ENCODE results near the gene HECTD4.
"Not testable (repeated sequence)": the region's sequence is repeated elsewhere in the genome, so short reads cannot be mapped to it uniquely, and the experiment has no call there.

Gene HECTD4

DNA sequence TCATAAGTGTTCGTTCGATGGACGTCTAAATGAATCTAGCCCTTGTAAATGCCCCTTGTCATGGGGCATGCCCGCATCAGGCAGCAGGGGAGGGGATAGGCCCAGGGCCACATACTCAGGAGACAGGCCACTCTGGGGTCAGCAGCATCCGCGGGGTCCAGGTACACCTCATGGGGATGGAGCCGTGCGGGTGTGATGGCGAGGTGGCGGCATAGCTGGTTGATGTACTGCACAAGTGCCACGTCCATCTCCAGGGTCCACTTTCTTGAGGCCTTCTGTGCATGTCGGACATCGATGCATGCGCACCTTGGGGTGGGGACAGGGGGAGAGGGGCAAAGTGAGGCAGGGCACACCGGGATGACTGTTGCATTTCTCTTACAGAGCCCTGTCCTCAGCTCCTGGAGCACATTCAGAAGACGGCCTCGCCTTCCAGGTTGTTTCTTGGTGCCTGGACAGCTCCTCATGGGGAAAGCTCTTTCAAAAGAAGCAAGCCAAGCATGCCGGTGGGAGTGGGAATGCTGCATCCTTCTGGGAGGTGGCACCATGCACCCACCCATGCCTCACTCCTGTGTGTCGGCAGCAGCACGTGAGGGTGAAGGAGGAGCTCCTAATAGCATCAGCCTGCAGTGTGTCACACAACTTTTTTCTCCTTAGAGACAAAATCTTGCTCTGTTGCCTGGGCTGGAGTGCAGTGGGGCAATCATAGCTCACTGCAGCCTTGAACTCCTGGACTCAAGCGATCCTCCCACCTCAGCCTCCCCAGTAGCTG is 209.5 kb downstream of the HECTD4 start:
- DNase-seq, result no peak

GRCh38 chr12:112170971-112171596 is 211.1 kb downstream of the HECTD4 start:
- DNase-seq, result no peak

GRCh38 chr12:112170376-112170775 is 211.9 kb downstream of the HECTD4 start:
- peak; percentile 39 for DNase-seq

DNA sequence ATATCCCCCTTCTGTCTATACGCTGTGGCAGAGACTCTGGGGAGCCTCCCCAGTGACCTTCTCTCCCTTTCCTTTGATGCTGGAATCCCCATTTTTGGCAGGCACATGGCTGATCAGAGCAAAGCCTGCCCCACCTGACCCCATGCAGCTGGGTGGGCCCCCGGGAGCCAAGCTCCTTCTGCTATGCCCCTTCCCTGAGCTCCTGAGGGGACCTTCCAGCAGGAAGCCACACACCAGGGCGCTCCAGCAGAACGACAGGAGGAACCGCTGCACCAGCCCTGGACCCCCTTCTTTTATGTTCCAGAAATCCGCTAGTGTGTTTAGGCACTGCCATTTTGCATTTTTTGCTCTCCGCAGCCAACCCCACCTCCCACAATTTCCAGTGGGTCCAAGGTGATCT is 212.3 kb downstream of the HECTD4 start:
- no peak for DNase-seq

GRCh38 chr12:112169161-112169872 is 212.9 kb downstream of the HECTD4 start:
- no peak for DNase-seq

- DNase-seq, result no peak
Measured at GRCh38 chr12:112168561-112168971, 213.7 kb downstream of the HECTD4 start.

DNA sequence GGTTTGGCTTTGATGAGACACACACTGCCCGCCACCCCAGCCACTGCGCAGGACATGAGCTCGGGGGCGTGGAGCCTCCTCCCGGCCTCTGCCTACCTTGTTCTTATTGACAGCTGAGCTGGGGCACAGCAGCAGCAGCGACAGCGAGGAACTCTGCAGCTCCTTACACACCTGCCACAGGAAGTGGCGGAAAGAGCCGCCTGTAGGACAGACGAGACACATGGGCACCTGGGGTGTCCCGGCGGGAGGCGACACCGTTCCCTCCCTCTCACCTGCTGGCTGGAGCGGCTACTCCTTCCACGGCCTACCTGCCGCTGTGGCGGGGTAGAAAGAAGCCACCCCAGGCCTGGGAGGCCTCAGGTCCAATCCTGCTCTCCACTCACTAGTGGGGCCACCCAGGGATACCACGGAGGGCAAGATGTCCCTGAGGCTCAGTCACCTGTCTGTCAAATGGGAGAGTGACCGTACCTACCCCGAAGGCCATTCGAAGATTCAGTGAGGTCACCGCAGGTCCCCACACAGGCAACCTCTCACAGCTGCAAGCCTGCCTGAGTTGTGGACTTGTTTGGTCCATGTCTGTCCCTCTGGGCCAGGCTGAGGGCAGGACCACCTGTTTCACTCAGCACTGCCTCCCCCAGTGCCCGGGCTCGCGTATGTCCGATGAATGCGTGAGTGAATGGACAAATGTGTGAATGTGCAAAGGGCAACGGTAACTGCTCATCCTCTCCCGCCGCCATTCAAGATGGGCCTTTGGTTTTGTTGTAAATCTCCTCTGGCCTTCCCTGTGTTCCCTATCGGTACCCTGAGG is 214.3 kb downstream of the HECTD4 start:
- no peak for DNase-seq

- DNase-seq, result no peak
Measured at GRCh38 chr12:112167031-112167461, 215.2 kb downstream of the HECTD4 start.

- no peak for DNase-seq
Measured at GRCh38 chr12:112166051-112167015, 215.9 kb downstream of the HECTD4 start.

DNA sequence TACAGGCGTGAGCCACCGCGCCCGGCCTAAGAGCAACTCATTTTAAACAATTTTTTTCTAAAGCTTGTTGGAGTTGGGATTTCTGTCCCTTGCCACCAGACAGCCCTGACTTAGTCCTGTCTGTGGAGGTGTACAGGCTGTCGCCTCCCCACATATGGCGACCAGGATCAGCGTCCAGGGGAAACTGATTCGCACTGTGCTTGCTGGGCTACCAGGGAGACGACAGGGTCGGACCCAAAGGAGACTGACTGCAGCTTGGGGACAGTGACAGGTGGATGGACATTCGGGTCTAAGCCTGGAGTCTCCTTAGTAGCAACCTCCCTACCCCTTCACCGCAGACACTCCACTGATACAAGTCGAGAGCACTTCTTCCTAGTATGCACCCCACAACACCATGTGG is 216.6 kb downstream of the HECTD4 start:
- DNase-seq, result no peak

DNA sequence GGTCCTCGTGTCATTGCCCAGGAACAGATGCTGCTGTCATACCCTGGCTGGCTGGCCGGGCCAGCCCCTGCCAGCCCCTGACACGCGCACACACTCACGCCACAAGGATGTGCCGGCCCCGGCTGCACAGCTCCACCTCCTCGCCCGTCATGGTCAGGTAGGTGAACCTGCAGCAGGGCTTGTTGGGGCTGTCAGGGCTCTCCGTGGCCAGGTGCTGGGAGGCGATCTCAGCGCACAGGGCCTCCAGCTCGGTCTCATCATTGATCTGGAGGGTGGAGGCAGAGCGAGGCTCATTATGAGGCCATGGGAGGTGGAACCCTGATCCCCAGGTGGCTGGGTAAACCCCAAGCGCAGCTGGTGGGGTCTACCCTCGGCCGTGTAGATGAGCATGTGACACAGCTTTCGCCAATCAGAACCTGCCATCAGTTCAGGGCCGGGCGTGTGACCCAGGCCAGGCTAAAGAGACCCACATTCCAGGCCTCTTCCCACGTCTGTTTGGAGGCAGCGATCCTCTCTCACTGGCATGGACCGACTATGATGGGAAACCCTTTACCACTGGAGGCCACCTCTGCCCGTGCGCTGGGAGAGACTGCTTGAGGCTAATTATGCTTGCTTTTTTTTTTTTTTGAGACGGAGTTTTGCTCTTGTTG is 218.1 kb downstream of the HECTD4 start:
- no peak for DNase-seq

- no peak for DNase-seq
Measured at GRCh38 chr12:112163471-112163991, 218.7 kb downstream of the HECTD4 start.

DNA sequence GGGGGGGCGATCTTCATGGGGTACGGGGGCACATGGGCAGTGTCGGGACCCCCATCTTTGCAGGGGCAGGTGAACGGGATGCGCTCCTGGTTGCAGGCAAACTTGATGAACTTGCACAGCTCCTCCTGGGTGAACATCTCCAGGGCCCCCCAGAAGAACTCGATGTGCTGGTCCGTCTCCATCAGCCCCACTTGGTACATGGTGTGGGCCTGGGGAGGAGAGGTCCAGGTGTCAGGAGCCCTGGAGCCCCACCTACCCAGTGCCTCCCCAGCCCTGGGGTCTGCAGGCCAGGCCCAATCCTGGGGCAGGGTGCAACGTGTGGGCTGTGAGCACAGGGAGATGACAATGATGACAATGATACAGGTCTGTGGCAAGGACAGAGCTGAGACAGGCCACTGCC is 219.2 kb downstream of the HECTD4 start:
- DNase-seq, result no peak

- DNase-seq, result no peak
Measured at GRCh38 chr12:112162241-112162790, 219.9 kb downstream of the HECTD4 start.

- DNase-seq, result no peak
Measured at GRCh38 chr12:112161711-112162110, 220.5 kb downstream of the HECTD4 start.

DNA sequence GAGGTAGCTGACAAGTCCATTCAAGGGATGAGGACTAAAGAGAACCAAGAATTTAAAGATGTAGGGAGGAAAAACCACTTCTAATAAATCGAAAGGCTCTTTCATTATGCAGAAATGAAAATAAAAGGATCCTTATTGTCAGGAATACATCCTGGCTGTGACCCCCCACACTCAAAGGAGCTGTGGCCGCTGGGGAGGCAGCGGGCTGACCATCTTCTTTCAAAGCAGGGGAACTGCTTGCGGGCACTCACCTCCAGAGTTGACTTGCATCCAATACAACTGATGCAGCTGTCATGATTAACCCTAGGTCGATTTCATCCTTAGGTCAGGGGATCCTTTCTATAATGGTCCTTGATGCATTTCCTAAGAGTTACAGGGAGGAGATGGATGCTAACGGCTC is 221.6 kb downstream of the HECTD4 start:
- no peak for DNase-seq

- no peak for DNase-seq
Measured at GRCh38 chr12:112159146-112159541, 223.1 kb downstream of the HECTD4 start.

DNA sequence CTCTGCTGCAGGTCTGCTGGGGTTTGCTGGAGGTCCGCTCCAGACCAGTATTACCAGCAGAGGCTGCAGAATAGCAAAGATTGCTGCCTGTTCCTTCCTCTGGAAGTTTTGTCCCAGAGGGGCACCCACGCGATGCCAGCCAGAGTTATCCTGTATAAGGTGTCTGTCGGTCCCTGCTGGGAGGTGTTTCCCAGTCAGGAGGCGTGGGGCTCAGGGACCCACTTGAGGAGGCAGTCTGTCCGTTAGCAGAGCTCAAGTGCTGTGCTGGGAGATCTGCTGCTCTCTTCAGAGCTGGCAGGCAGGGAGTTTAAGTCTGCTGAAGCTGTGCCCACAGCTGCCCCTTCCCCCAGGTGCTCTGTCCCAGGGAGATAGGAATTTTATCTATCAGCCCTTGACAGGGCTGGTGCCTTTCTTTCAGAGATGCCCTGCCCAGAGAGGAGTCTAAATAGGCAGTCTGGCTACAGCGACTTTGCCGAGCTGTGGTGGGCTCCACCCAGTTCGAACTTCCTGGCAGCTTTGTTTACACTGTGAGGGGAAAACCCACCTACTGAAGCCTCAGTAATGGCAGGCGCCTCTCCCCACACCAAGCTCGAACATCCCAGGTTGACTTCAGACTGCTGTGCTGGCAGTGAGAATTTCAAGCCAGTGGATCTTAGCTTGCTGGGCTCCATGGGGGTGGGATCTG is 223.6 kb downstream of the HECTD4 start:
- DNase-seq, result not testable (repeated sequence)

GRCh38 chr12:112153893-112154219 is 228.4 kb downstream of the HECTD4 start:
- DNase-seq, result no peak

GRCh38 chr12:112153181-112153892 is 228.9 kb downstream of the HECTD4 start:
- no peak for DNase-seq

Measured in stimulated activated CD4-positive, alpha-beta T cell treated with anti-CD3 and anti-CD28 coated beads, Interleukin-15, amount 100 ng/mL, for 24 hours (primary cell).